A549 (cell line): ENCODE results near the gene KIF5A. TPM values are rescaled to one million over a fixed set of nuclear protein-coding genes. Genes with fewer than 3 reads are reported as not detected.

Experiments
- ATAC-seq, 2 experiments: fragments of 200-7000 bp in 1 of 2; fragments of >200 bp in 1 of 2; cut with Nextera tagmentation in 1 of 2; cut with Tn5 transposase in 1 of 2; 3 replicates each; pipeline versions ENCODE4 v1.8.0 to v1.9.1; 2018 to 2020; ENCODE audit warnings: mild to moderate bottlenecking in 1 of 2, moderate library complexity in 1 of 2
- CTCF ChIA-PET: fragments of 300-600 bp; sonication (Branson Sonifier 250); formaldehyde crosslinking; extraction: SDS; loops from one replicate; lab custom pipeline; 2021; ENCODE audit warnings: antibody characterized with exemption, inconsistent platforms; lab: Yijun Ruan, JAX
- POLR2A ChIA-PET: fragments of 350-600 bp; formaldehyde crosslinking; extraction: SDS; loops from one replicate; lab custom pipeline; 2021; ENCODE audit warnings: antibody characterized with exemption, inconsistent platforms; lab: Yijun Ruan, JAX
- DNase-seq, 2 experiments: peaks; one replicate each; pipeline versions ENCODE4 v3.0.0 to v3.0.0-alpha.2; 2011 to 2016; ENCODE audit warnings: low read depth in 1 of 2, low spot score in 1 of 2
- FAIRE-seq: peaks from 2 replicates; lab custom pipeline; 2011; peaks lifted over from hg19 to GRCh38; lab: Jason Lieb, UNC
- H3K27ac ChIP-seq, 2 experiments: fragments of >200 bp; sonication (Bioruptor Twin); formaldehyde crosslinking; 3 replicates each; pipeline ENCODE4 v1.5.1; 2016 to 2017
- H3K4me1 ChIP-seq: fragments of >200 bp; sonication (Bioruptor Twin); formaldehyde crosslinking; 3 replicates; pipeline ENCODE4 v1.6.1; 2016
- H3K4me2 ChIP-seq: fragments of >200 bp; sonication (Bioruptor Twin); formaldehyde crosslinking; 3 replicates; pipeline ENCODE4 v1.6.1; 2016
- H3K4me3 ChIP-seq: fragments of >200 bp; sonication (Bioruptor Twin); formaldehyde crosslinking; 3 replicates; pipeline ENCODE4 v1.5.1; 2016
- H3K9me3 ChIP-seq: fragments of >200 bp; sonication (Bioruptor Twin); formaldehyde crosslinking; 3 replicates; pipeline ENCODE4 v1.6.1; 2016
- ATOH8 ChIP-seq: fragments of 250-450 bp; sonication (Bioruptor Pico); IDR thresholded peaks from 2 replicates; pipeline ENCODE4 v1.5.0; 2020; ENCODE audit warnings: low read depth, mild to moderate bottlenecking, moderate library complexity
- CBX8 ChIP-seq: fragments of 200-600 bp; sonication (generic); IDR thresholded peaks from 2 replicates; pipeline ENCODE4 v1.6.1; 2016
- EHMT2 ChIP-seq: fragments of 200-600 bp; sonication (generic); IDR thresholded peaks from 2 replicates; pipeline ENCODE4 v1.6.1; 2016; ENCODE audit warnings: antibody characterized with exemption, low read depth, mild to moderate bottlenecking, moderate library complexity
- ELK1 ChIP-seq: fragments of 150-350 bp; IDR thresholded peaks from 2 replicates; pipeline ENCODE4 v1.6.1; 2014; ENCODE audit warnings: low read depth, mild to moderate bottlenecking, low read length
- ESRRA ChIP-seq: fragments of 150-350 bp; IDR thresholded peaks from 2 replicates; pipeline ENCODE4 v1.6.1; 2014; ENCODE audit warnings: mild to moderate bottlenecking, low read length, borderline replicate concordance
- HDAC2 ChIP-seq: fragments of 200-600 bp; sonication (generic); IDR thresholded peaks from 2 replicates; pipeline ENCODE4 v1.6.1; 2016
- HEYL ChIP-seq: fragments of 250-450 bp; sonication (Bioruptor Pico); IDR thresholded peaks from 2 replicates; pipeline ENCODE4 v1.8.0; 2021; ENCODE audit warnings: mild to moderate bottlenecking, moderate library complexity
- HMGXB4 ChIP-seq: fragments of 250-450 bp; sonication (Bioruptor Pico); IDR thresholded peaks from 2 replicates; pipeline ENCODE4 v1.5.0; 2021; ENCODE audit warnings: mild to moderate bottlenecking, moderate library complexity, borderline replicate concordance
- HOXB13 ChIP-seq: fragments of 250-450 bp; sonication (Bioruptor Pico); IDR thresholded peaks from 2 replicates; pipeline ENCODE4 v1.5.0; 2020; ENCODE audit warnings: low read depth, mild to moderate bottlenecking, moderate library complexity
- MAFK ChIP-seq: fragments of 450-650 bp; IDR thresholded peaks from 2 replicates; pipeline ENCODE4 v1.6.1; 2014; ENCODE audit not compliant: partially characterized antibody
- MAX ChIP-seq: IDR thresholded peaks from 2 replicates; pipeline ENCODE4 v1.6.1; 2012
- NFE2L2 ChIP-seq: fragments of 150-350 bp; conservative IDR thresholded peaks from 2 replicates; pipeline ENCODE4 v1.6.1; 2014; ENCODE audit warnings: low read length
- NR3C1 ChIP-seq: fragments of >200 bp; sonication (Bioruptor Twin); formaldehyde crosslinking; IDR thresholded peaks from 3 replicates; pipeline ENCODE4 v1.6.1; 2017
- PHF8 ChIP-seq: fragments of 200-600 bp; sonication (generic); IDR thresholded peaks from 2 replicates; pipeline ENCODE4 v1.6.1; 2016; ENCODE audit warnings: low read depth, mild to moderate bottlenecking, antibody characterized with exemption, moderate library complexity, borderline replicate concordance
- POLR2A ChIP-seq: IDR thresholded peaks from 2 replicates; pipeline ENCODE4 v1.6.1; 2012; ENCODE audit warnings: mild to moderate bottlenecking, low read length
- POLR2AphosphoS2 ChIP-seq: conservative IDR thresholded peaks from 2 replicates; pipeline ENCODE4 v1.6.1; 2012; ENCODE audit warnings: low read length, improper control_type of control experiment, inconsistent platforms
- RAD21 ChIP-seq, 2 experiments: fragments of >200 bp in 1 of 2; sonication (Bioruptor Twin) in 1 of 2; formaldehyde crosslinking in 1 of 2; IDR thresholded peaks in 1 of 2; conservative IDR thresholded peaks in 1 of 2; 2 replicates in 1 of 2; 3 replicates in 1 of 2; pipeline ENCODE4 v1.6.1; 2012 to 2018; ENCODE audit warnings: inconsistent platforms in 1 of 2
- RARB ChIP-seq: fragments of 250-450 bp; sonication (Bioruptor Pico); IDR thresholded peaks from 2 replicates; pipeline ENCODE4 v1.8.0; 2021; ENCODE audit warnings: mild to moderate bottlenecking, moderate library complexity
- REST ChIP-seq: fragments of 200-600 bp; sonication (generic); IDR thresholded peaks from 2 replicates; pipeline ENCODE4 v1.6.1; 2016; ENCODE audit warnings: antibody characterized with exemption, mild to moderate bottlenecking, moderate library complexity
- RFX5 ChIP-seq: fragments of 450-650 bp; IDR thresholded peaks from 2 replicates; pipeline ENCODE4 v1.7.1; 2014; ENCODE audit warnings: antibody characterized with exemption, mild to moderate bottlenecking, moderate library complexity
- RNF2 ChIP-seq: fragments of 200-600 bp; sonication (generic); IDR thresholded peaks from 2 replicates; pipeline ENCODE4 v1.6.1; 2016; ENCODE audit warnings: low read depth, mild to moderate bottlenecking, antibody characterized with exemption, moderate library complexity, borderline replicate concordance
- SMC3 ChIP-seq: fragments of >200 bp; sonication (Bioruptor Twin); formaldehyde crosslinking; IDR thresholded peaks from 3 replicates; pipeline ENCODE4 v1.6.1; 2018; ENCODE audit warnings: inconsistent platforms
- SREBF2 ChIP-seq: fragments of 450-650 bp; IDR thresholded peaks from 2 replicates; pipeline ENCODE4 v1.6.1; 2014; ENCODE audit warnings: mild to moderate bottlenecking, moderate library complexity
- TFCP2L1 ChIP-seq: fragments of 250-450 bp; sonication (Bioruptor Pico); IDR thresholded peaks from 2 replicates; pipeline ENCODE4 v1.5.0; 2021; ENCODE audit warnings: mild to moderate bottlenecking
- TP53 ChIP-seq: fragments of 250-450 bp; sonication (Bioruptor Pico); IDR thresholded peaks from 2 replicates; pipeline ENCODE4 v1.5.0; 2021; ENCODE audit warnings: mild to moderate bottlenecking, moderate library complexity
- ZC3H11A ChIP-seq: fragments of 450-650 bp; IDR thresholded peaks from 2 replicates; pipeline ENCODE4 v1.6.1; 2014; ENCODE audit warnings: antibody characterized with exemption, mild to moderate bottlenecking
- ZFP36 ChIP-seq: fragments of 450-650 bp; IDR thresholded peaks from 2 replicates; pipeline ENCODE4 v1.6.1; 2014; ENCODE audit warnings: borderline replicate concordance; ENCODE audit not compliant: partially characterized antibody
- ZSCAN20 ChIP-seq: fragments of 250-450 bp; sonication (Bioruptor Pico); IDR thresholded peaks from 2 replicates; pipeline ENCODE4 v1.8.0; 2022; ENCODE audit warnings: mild to moderate bottlenecking, moderate library complexity
- WGBS: methylation state at CpG from one replicate; pipeline ENCODE4 v1.1.6; 2017; ENCODE audit errors: missing lambda C conversion rate; 5-methylcytosine and 5-hydroxymethylcytosine counted together
- polyA plus RNA-seq, 4 experiments: library from polyadenylated mRNA; depleted of rRNA in 3 of 4; stranded (reverse); fragments of >200 nt; fragmentation: RNase III in 1 of 4; extraction: RNeasy Plus Mini Kit Qiagen cat#74134 plus additional on column Dnase treatment in 1 of 4; gene quantifications; 2 replicates in 3 of 4; 3 replicates in 1 of 4; pipeline ENCODE4 v1.2.3, GENCODE V29; 2011 to 2017

KIF5A gene
- polyA plus RNA-seq, 2 of the 4 experiments (the other 2 are of a cell fraction): 0.61 to 0.89 TPM

GRCh38 chr12:57550641-57551549 lies 1.1 kb downstream of the KIF5A start:
- DNase-seq (no peak), ATAC-seq (no peak), FAIRE-seq (no peak)
- POLR2A ChIA-PET: no interaction called here
- CTCF ChIA-PET: interaction anchor here (4.8 kb wide), 1 partner anchor 32 kb away, joined by 18 read pairs; no protein-coding TSS in a partner anchor
- Histone ChIP-seq H3K4me3 (no peak overlapping the region), H3K27ac (no peak overlapping the region), H3K4me2 (peak overlapping the region; percentile 71; the same call in 1 of the 3 replicates), H3K9me3 (no peaks in the 10 kb centered on the region), H3K4me1 (peaks cover 21% of the 10 kb centered on the region)
- TF ChIP-seq ZSCAN20 (no peak), ZFP36 (no peak), TFCP2L1 (CRISPR knock-in tag) (no peak), HMGXB4 (CRISPR knock-in tag) (no peak), POLR2AphosphoS2 (no peak), HDAC2 (no peak), PHF8 (no peak), POLR2A (no peak), CBX8 (no peak), ZC3H11A (no peak), SMC3 (no peak)
- WGBS: 87% methylated on average over 7 of the region's 7 CpGs

- Histone ChIP-seq H3K4me2 (no peak overlapping the region), H3K27ac (peak overlapping the region in 1 of 2 experiments; percentile 12; a peak in 1 of 6 replicates), H3K9me3 (no peaks in the 10 kb centered on the region), H3K4me1 (peaks cover 18% of the 10 kb centered on the region; the same call in 2 of the 3 replicates), H3K4me3 (no peak overlapping the region)
- ChIA-PET CTCF (interaction anchor here (0.7 to 4.8 kb wide), 4 partner anchors 22 to 185 kb away, joined by 3 to 18 read pairs (median 4); no protein-coding TSS in a partner anchor), POLR2A (no interaction called here)
- TF ChIP-seq MAFK (no peak), ELK1 (no peak), NR3C1 (no peak), HOXB13 (no peak), ATOH8 (CRISPR knock-in tag) (no peak), SREBF2 (no peak), RNF2 (no peak), RFX5 (no peak), REST (no peak), RARB (CRISPR knock-in tag) (no peak), TP53 (CRISPR knock-in tag) (no peak), ESRRA (no peak), RAD21 (conservative IDR thresholded peaks at IDR 0.05 in 1 of 2, IDR thresholded peaks at IDR 0.05 in 1 of 2) (no peak), HEYL (no peak), NFE2L2 (no peak), MAX (no peak), ZFP36 (no peak), HDAC2 (no peak), EHMT2 (no peak)
- WGBS: 55% methylated on average over 3 of the region's 3 CpGs
- DNase-seq (no peak), FAIRE-seq (no peak), ATAC-seq (no peak)
Measured at GRCh38 chr12:57551637-57552305, 1.9 kb downstream of the KIF5A start.
